Measurements from ENCODE around the gene TSC22D1. TPM values are rescaled to one million over a fixed set of nuclear protein-coding genes. Genes with fewer than 3 reads are reported as not detected.
A peak's percentile ranks its signal among the peaks of the same experiment; 100 is the strongest.

The TSC22D1 gene
- polyA plus RNA-seq, 1 donor (not counting 4 experiments of a cell fraction or from before 2014, with no cell fraction given), result 177 TPM

DNA sequence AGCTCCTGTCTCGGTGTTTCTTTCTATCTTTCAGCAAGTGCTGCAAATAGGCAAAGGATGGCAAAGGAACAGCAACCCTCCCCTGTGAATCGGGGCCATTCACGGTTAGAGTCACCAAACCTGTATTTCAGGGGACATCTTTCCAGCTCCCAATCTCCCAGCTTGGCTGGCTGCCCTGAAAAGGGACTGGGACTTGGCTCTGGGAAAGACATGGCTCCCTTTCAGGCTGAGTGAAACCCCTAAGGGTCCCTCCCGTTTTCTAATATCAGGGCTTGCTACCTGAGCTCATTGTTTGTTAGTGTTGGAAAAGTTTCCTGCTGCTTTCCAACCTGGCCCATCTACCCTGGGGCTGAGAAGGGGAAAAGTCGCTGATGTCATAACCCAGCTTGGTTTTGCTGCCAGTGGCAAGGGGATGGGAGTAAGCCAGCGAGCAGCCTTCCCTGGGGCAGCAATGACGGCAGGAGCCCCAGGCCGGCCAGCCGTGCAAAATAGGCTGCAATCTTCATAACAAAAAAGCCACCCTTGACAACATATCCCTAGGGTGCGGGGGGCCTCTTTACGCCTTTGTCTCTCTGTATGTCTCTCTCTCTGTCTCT is 172.6 kb downstream of the TSC22D1 start:
- no peaks in the 10 kb centered on the region for H3K9me3 ChIP-seq (ENCODE audit: control insufficient read depth, low read depth, low read length)
- H2AFZ ChIP-seq (ENCODE audit: control insufficient read depth, low read length), result peak overlapping the region; percentile 70
- no peaks in the 10 kb centered on the region for H3K79me2 ChIP-seq (ENCODE audit: control insufficient read depth, insufficient read depth, low read length)
- peak overlapping the region; percentile 81 for H3K4me2 ChIP-seq (ENCODE audit: control insufficient read depth, extremely low read depth, insufficient read depth, low read depth, low read length)
- peak; percentile 36 for FAIRE-seq
- DNase-seq (ENCODE audit: low read depth, low spot score), result no peak
- no peak overlapping the region for H3K27ac ChIP-seq (ENCODE audit: control insufficient read depth, insufficient read depth, low read length)
- H3K9me1 ChIP-seq (ENCODE audit: control insufficient read depth, extremely low read depth, insufficient read depth, low read length), result no peaks in the 10 kb centered on the region
- peak overlapping the region in 2 of 3 experiments; percentile 8 to 44 for H3K4me3 ChIP-seq (ENCODE audit: control insufficient read depth in 2 of 3, extremely low read depth in 1 of 3, insufficient read depth in 2 of 3, low read depth in 1 of 3, low read length in 3 of 3)
- TF ChIP-seq, protein P1, sequence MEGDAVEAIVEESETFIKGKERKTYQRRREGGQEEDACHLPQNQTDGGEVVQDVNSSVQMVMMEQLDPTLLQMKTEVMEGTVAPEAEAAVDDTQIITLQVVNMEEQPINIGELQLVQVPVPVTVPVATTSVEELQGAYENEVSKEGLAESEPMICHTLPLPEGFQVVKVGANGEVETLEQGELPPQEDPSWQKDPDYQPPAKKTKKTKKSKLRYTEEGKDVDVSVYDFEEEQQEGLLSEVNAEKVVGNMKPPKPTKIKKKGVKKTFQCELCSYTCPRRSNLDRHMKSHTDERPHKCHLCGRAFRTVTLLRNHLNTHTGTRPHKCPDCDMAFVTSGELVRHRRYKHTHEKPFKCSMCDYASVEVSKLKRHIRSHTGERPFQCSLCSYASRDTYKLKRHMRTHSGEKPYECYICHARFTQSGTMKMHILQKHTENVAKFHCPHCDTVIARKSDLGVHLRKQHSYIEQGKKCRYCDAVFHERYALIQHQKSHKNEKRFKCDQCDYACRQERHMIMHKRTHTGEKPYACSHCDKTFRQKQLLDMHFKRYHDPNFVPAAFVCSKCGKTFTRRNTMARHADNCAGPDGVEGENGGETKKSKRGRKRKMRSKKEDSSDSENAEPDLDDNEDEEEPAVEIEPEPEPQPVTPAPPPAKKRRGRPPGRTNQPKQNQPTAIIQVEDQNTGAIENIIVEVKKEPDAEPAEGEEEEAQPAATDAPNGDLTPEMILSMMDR (optimal IDR thresholded peaks at IDR 0.05 in 1 of 3, IDR thresholded peaks at IDR 0.05 in 1 of 3, conservative IDR thresholded peaks at IDR 0.05 in 1 of 3; ENCODE audit: extremely low read depth in 1 of 3, insufficient read depth in 2 of 3, low read length in 3 of 3), result no peak
- TF ChIP-seq EZH2 (IDR thresholded peaks at IDR 0.05; ENCODE audit: low read length), result no peak
- no peak overlapping the region for H3K9ac ChIP-seq (ENCODE audit: control insufficient read depth, extremely low read depth, insufficient read depth, low read length)
- no peaks in the 10 kb centered on the region for H3K36me3 ChIP-seq (ENCODE audit: control insufficient read depth in 2 of 2, extremely low read depth in 1 of 2, insufficient read depth in 2 of 2, low read length in 2 of 2)
- no peaks in the 10 kb centered on the region for H4K20me1 ChIP-seq (ENCODE audit: control insufficient read depth, extremely low read depth, insufficient read depth, low read length)
- dilution Hi-C loops (cut with MboI; ENCODE audit: extremely low pct_ligation_motif_present, low sequenced_read_pairs), result no loop called here
- H3K27me3 ChIP-seq (ENCODE audit: control insufficient read depth, extremely low read depth, insufficient read depth, low read length), result no peaks in the 10 kb centered on the region
- H3K4me1 ChIP-seq (ENCODE audit: control insufficient read depth, extremely low read depth, insufficient read depth, low read length), result peaks cover 23% of the 10 kb centered on the region

GRCh38 chr13:44402899-44403445 is 173.2 kb downstream of the TSC22D1 start:
- Histone ChIP-seq H3K27me3 (ENCODE audit: control insufficient read depth, extremely low read depth, insufficient read depth, low read length) (no peaks in the 10 kb centered on the region), H3K9me3 (ENCODE audit: control insufficient read depth, low read depth, low read length) (no peaks in the 10 kb centered on the region), H3K36me3 (ENCODE audit: control insufficient read depth in 2 of 2, extremely low read depth in 1 of 2, insufficient read depth in 2 of 2, low read length in 2 of 2) (no peaks in the 10 kb centered on the region), H4K20me1 (ENCODE audit: control insufficient read depth, extremely low read depth, insufficient read depth, low read length) (no peaks in the 10 kb centered on the region), H2AFZ (ENCODE audit: control insufficient read depth, low read length) (peak overlapping the region; percentile 70), H3K4me1 (ENCODE audit: control insufficient read depth, extremely low read depth, insufficient read depth, low read length) (peaks cover 22% of the 10 kb centered on the region), H3K79me2 (ENCODE audit: control insufficient read depth, insufficient read depth, low read length) (no peaks in the 10 kb centered on the region), H3K4me2 (ENCODE audit: control insufficient read depth, extremely low read depth, insufficient read depth, low read depth, low read length) (peak overlapping the region; percentile 81), H3K9ac (ENCODE audit: control insufficient read depth, extremely low read depth, insufficient read depth, low read length) (no peak overlapping the region), H3K9me1 (ENCODE audit: control insufficient read depth, extremely low read depth, insufficient read depth, low read length) (no peaks in the 10 kb centered on the region), H3K27ac (ENCODE audit: control insufficient read depth, insufficient read depth, low read length) (no peak overlapping the region), H3K4me3 (ENCODE audit: control insufficient read depth in 2 of 3, extremely low read depth in 1 of 3, insufficient read depth in 2 of 3, low read depth in 1 of 3, low read length in 3 of 3) (peak overlapping the region in 2 of 3 experiments; percentile 8 to 44)
- DNase-seq (ENCODE audit: low read depth, low spot score) (no peak), FAIRE-seq (peak; percentile 74)
- dilution Hi-C loops (cut with MboI; ENCODE audit: extremely low pct_ligation_motif_present, low sequenced_read_pairs), result no loop called here
- TF ChIP-seq, protein P1 (optimal IDR thresholded peaks at IDR 0.05 in 1 of 3, IDR thresholded peaks at IDR 0.05 in 1 of 3, conservative IDR thresholded peaks at IDR 0.05 in 1 of 3; ENCODE audit: extremely low read depth in 1 of 3, insufficient read depth in 2 of 3, low read length in 3 of 3), result no peak
- TF ChIP-seq EZH2 (IDR thresholded peaks at IDR 0.05; ENCODE audit: low read length), result no peak

All from keratinocyte (primary cell).